Measurements from ENCODE around the gene SLC9C1.

GRCh38 chr3:112247900-112248299 lies 46.1 kb downstream of the SLC9C1 start:
- no peak for TF ChIP-seq YY1 (IDR thresholded peaks at IDR 0.05; ENCODE audit: insufficient read depth, insufficient read length)
- TF ChIP-seq SUZ12 (IDR thresholded peaks at IDR 0.05; ENCODE audit: extremely low read depth, insufficient read depth, insufficient read length), result no peak
